Neural cell (in vitro differentiated cells): Measurements from ENCODE around the gene KBTBD12. TPM values are rescaled to one million over a fixed set of nuclear protein-coding genes. Genes with fewer than 3 reads are reported as not detected.
"Not testable (repeated sequence)": the region's sequence is repeated elsewhere in the genome, so short reads cannot be mapped to it uniquely, and the experiment has no call there.

Experiments used
- H2AFZ ChIP-seq: fragments of 200-600, 300-800 bp; sonication (generic), shearing (Covaris generic); 2 replicates; pipeline ENCODE4 v1.6.0; 2014; ENCODE audit warnings: low read depth, mild to moderate bottlenecking, antibody characterized with exemption, low read length, moderate library complexity
- H3F3A ChIP-seq: fragments of 200-600 bp; shearing (Covaris generic); 2 replicates; pipeline ENCODE4 v1.6.1; 2016; ENCODE audit warnings: mild to moderate bottlenecking, moderate library complexity, mixed read lengths, antibody characterized with exemption, low read length; ENCODE audit not compliant: insufficient read depth, poor library complexity, severe bottlenecking
- H3K27ac ChIP-seq: fragments of 200-600, 300-800 bp; sonication (generic), shearing (Covaris generic); 2 replicates; pipeline ENCODE4 v1.5.1; 2014; ENCODE audit warnings: mild to moderate bottlenecking, low read length, moderate library complexity
- H3K27me3 ChIP-seq: fragments of 300-800, 200-600 bp; sonication (generic), shearing (Covaris generic); 2 replicates; pipeline ENCODE4 v1.6.0; 2014; ENCODE audit warnings: mild to moderate bottlenecking, low read depth, low read length, moderate library complexity; ENCODE audit not compliant: insufficient read depth
- H3K36me3 ChIP-seq: fragments of 300-800, 200-600 bp; sonication (generic), shearing (Covaris generic); 2 replicates; pipeline ENCODE4 v1.5.1; 2014; ENCODE audit warnings: mild to moderate bottlenecking, antibody characterized with exemption, low read length, moderate library complexity; ENCODE audit not compliant: insufficient read depth
- H3K4me2 ChIP-seq: fragments of 300-800, 200-600 bp; sonication (generic), shearing (Covaris generic); 2 replicates; pipeline ENCODE4 v1.6.0; 2014; ENCODE audit warnings: mild to moderate bottlenecking, low read length
- H3K4me3 ChIP-seq: fragments of 300-800, 200-600 bp; sonication (generic), shearing (Covaris generic); 2 replicates; pipeline ENCODE4 v1.5.1; 2014; ENCODE audit warnings: mild to moderate bottlenecking, low read length, moderate library complexity
- H3K79me2 ChIP-seq: fragments of 200-600 bp; shearing (Covaris generic); replicated peaks from 2 replicates; pipeline ENCODE4 v1.6.0; 2014; ENCODE audit warnings: mild to moderate bottlenecking, low read length, moderate library complexity; ENCODE audit not compliant: insufficient read depth
- H3K9ac ChIP-seq: fragments of 300-800, 200-600 bp; sonication (generic), shearing (Covaris generic); 2 replicates; pipeline ENCODE4 v1.6.1; 2016; ENCODE audit warnings: mild to moderate bottlenecking, low read length, mixed read lengths
- H3K9me2 ChIP-seq: fragments of 200-600 bp; shearing (Covaris generic); 2 replicates; pipeline ENCODE4 v1.6.1; 2016; ENCODE audit warnings: mild to moderate bottlenecking, low read length, mixed read lengths; ENCODE audit not compliant: insufficient read depth
- H3K9me3 ChIP-seq: fragments of 200-600, 300-800 bp; sonication (generic), shearing (Covaris generic); 2 replicates; pipeline ENCODE4 v1.6.1; 2016; ENCODE audit warnings: mild to moderate bottlenecking, mixed run types, low read length, moderate library complexity, mixed read lengths
- H4K20me1 ChIP-seq: fragments of 200-600 bp; shearing (Covaris generic); 2 replicates; pipeline ENCODE4 v1.6.1; 2016; ENCODE audit warnings: mild to moderate bottlenecking, mixed run types; ENCODE audit not compliant: insufficient read depth
- CTCF ChIP-seq: fragments of 450-650 bp; IDR thresholded peaks from 2 replicates; pipeline ENCODE4 v1.5.1; 2014; ENCODE audit warnings: antibody characterized with exemption, mild to moderate bottlenecking, moderate library complexity; ENCODE audit not compliant: poor library complexity, severe bottlenecking
- EP300 ChIP-seq: fragments of 450-650 bp; conservative IDR thresholded peaks from 2 replicates; pipeline ENCODE4 v1.6.1; 2014; ENCODE audit warnings: antibody characterized with exemption, mild to moderate bottlenecking, moderate library complexity; ENCODE audit not compliant: poor library complexity, severe bottlenecking
- EZH2 ChIP-seq: fragments of 200-600, 300-800 bp; shearing (Covaris generic), sonication (generic); IDR thresholded peaks from 2 replicates; pipeline ENCODE4 v1.6.1; 2014; ENCODE audit warnings: antibody characterized with exemption, low read length, borderline replicate concordance, mild to moderate bottlenecking; ENCODE audit not compliant: insufficient read depth, poor library complexity, severe bottlenecking
- MXI1 ChIP-seq: fragments of 450-650 bp; conservative IDR thresholded peaks from 2 replicates; pipeline ENCODE4 v1.6.1; 2014; ENCODE audit warnings: antibody characterized with exemption, mild to moderate bottlenecking; ENCODE audit not compliant: poor library complexity, severe bottlenecking
- POLR2AphosphoS5 ChIP-seq: IDR thresholded peaks from 2 replicates; pipeline ENCODE4 v1.6.1; 2012
- RAD21 ChIP-seq: fragments of 450-650 bp; conservative IDR thresholded peaks from 2 replicates; pipeline ENCODE4 v1.6.1; 2014; ENCODE audit warnings: antibody characterized with exemption, mild to moderate bottlenecking, moderate library complexity
- REST ChIP-seq: IDR thresholded peaks from 2 replicates; pipeline ENCODE4 v1.6.1; 2012; ENCODE audit warnings: borderline replicate concordance
- SMC3 ChIP-seq: fragments of 450-650 bp; conservative IDR thresholded peaks from 2 replicates; pipeline ENCODE4 v1.6.1; 2014; ENCODE audit warnings: antibody characterized with exemption, mild to moderate bottlenecking, moderate library complexity; ENCODE audit not compliant: poor library complexity
- TAF1 ChIP-seq: IDR thresholded peaks from 2 replicates; pipeline ENCODE4 v1.6.1; 2012; ENCODE audit warnings: low read depth
- polyA plus RNA-seq: library from polyadenylated mRNA; depleted of rRNA; stranded (reverse); fragments of >200 nt; gene quantifications from 2 replicates; pipeline ENCODE4 v1.2.3, GENCODE V29; 2014

Gene KBTBD12
- polyA plus RNA-seq, 1 donor from 2014 or later, result not detected

- TF ChIP-seq REST, result no peak
- no peak for TF ChIP-seq TAF1
- Histone ChIP-seq H3F3A (no peaks in the 10 kb centered on the region), H3K27me3 (peaks cover 3% of the 10 kb centered on the region), H3K9ac (no peak overlapping the region), H3K9me2 (no peaks in the 10 kb centered on the region), H3K4me3 (no peak overlapping the region), H3K9me3 (no peaks in the 10 kb centered on the region), H3K4me2 (no peak overlapping the region), H4K20me1 (no peaks in the 10 kb centered on the region), H3K36me3 (no peaks in the 10 kb centered on the region), H2AFZ (no peak overlapping the region), H3K79me2 (no peaks in the 10 kb centered on the region), H3K27ac (no peak overlapping the region)
Measured at GRCh38 chr3:127909646-127910045, 5.4 kb upstream of the KBTBD12 start.

- H3K27ac ChIP-seq, result no peak overlapping the region
Measured at GRCh38 chr3:127911421-127911931, 3.6 kb upstream of the KBTBD12 start.

GRCh38 chr3:127913841-127914240, 1.2 kb upstream of the KBTBD12 start:
- H3K79me2 ChIP-seq, H3K4me2 ChIP-seq, H3K4me3 ChIP-seq, H3K36me3 ChIP-seq, H4K20me1 ChIP-seq, H3K9ac ChIP-seq, H3K9me3 ChIP-seq, H2AFZ ChIP-seq, H3F3A ChIP-seq, H3K9me2 ChIP-seq, H3K27ac ChIP-seq: not testable (repeated sequence)
- peaks cover 11% of the 10 kb centered on the region for H3K27me3 ChIP-seq

More at GRCh38 chr3:127911421-127911931, 3.6 kb upstream of the KBTBD12 start:
- peaks cover 11% of the 10 kb centered on the region for H3K27me3 ChIP-seq
- no peaks in the 10 kb centered on the region for H3K9me2 ChIP-seq
- no peak overlapping the region for H3K4me2 ChIP-seq
- no peak overlapping the region for H3K4me3 ChIP-seq
- H3K9ac ChIP-seq, result no peak overlapping the region
- no peaks in the 10 kb centered on the region for H3K36me3 ChIP-seq
- no peaks in the 10 kb centered on the region for H3K79me2 ChIP-seq
- no peaks in the 10 kb centered on the region for H4K20me1 ChIP-seq
- no peaks in the 10 kb centered on the region for H3K9me3 ChIP-seq
- no peaks in the 10 kb centered on the region for H3F3A ChIP-seq
- no peak overlapping the region for H2AFZ ChIP-seq
- TF ChIP-seq SMC3 (no peak), POLR2AphosphoS5 (no peak), CTCF (no peak), EP300 (no peak), EZH2 (no peak), RAD21 (no peak), TAF1 (no peak), MXI1 (no peak), REST (no peak)
